Measurements from ENCODE around the gene VPS35.
A peak's percentile ranks its signal among the peaks of the same experiment; 100 is the strongest.
"Not testable (repeated sequence)": the region's sequence is repeated elsewhere in the genome, so short reads cannot be mapped to it uniquely, and the experiment has no call there.

VPS35 gene

DNA sequence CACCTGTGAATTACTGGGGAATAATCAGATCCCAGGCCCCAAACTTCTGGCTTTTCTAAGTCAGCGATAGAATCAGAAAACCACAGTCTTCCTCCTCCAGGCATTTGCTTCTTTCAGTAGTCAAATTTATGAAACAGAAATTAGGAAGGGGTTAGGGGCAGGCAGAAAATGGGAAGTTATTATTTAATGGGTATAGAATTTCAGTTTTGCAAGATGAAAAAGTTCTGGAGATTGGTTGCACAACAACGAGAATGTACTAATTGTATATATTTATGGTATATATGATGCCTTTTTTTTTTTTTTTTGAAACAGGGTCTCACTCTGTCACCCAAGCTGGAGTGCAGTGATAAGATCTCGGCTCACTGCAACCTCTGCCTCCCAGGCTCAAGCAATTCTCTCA lies 23.9 kb upstream of the VPS35 start:
- DNase-seq (ENCODE audit: low spot score) = no peak

DNA sequence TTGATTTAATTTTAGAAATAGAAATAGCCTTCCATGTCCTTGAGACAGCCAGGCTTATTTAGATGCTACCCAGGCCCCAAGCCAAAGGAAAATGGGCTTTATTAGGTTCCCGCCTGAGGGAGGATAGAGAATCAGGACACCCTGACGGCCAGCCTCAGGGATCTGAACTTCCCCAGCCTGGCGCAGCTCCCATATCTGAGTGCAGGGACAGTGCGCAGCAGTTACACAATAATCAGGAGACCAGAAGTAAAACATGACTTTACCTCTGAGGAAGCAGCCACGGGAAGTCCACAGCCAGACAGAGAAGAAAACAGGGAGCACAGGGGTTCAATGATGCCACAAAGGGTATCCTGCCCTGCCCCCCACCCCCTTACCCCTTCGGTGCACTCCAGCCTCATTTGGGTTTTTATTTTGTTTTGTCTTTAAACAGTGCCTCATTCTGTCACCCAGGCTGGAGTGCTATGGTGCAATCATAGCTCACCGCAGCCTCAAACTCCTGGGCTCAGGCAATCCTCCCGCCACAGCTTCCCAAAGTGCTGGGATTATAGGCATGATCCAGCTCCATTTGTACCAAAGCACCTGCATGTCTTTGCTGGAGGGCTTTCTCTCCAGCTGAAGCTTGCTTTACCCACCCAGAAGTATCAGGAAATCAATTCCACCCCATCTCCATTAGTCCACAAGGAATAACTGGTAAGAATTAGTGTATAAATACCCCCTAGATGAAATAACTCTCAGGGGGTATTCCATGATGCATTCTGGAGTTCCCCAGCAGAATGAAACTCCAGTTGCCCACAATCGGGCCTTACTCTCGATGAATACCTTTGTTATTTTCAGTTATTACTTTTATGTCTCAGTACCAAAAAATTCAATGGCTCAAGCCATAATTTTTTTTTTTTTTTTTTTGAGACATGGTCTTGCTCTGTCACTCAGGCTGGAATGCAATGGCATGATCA lies 22.4 kb upstream of the VPS35 start:
- no peak for DNase-seq (ENCODE audit: low spot score)

DNA sequence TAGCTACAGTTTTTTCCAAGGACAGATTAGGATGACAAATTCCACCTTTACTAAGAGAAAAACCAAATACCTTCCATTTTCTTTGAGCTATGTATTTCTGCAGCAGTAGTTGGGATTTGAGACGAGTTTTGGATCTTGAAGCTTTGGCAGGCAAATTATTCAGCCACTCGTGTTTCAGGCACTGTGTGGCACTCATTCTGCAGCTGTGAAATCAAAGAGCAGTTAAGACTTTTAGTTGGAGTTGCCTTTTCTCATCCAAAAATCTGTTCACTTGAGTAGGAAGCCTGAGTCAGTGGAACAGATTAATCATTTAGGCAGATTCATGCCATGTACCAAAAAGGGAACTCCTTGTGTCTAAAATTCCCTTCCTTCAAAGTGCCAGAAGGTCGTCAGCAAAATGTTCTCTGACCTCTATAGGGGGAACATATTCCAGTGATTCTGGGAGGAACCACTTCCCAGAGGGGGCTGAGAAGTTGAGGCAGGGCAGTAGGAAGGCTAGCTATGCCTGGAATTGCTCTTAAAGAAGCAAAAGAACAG lies 20.6 kb upstream of the VPS35 start:
- DNase-seq (ENCODE audit: low spot score) = no peak

DNA sequence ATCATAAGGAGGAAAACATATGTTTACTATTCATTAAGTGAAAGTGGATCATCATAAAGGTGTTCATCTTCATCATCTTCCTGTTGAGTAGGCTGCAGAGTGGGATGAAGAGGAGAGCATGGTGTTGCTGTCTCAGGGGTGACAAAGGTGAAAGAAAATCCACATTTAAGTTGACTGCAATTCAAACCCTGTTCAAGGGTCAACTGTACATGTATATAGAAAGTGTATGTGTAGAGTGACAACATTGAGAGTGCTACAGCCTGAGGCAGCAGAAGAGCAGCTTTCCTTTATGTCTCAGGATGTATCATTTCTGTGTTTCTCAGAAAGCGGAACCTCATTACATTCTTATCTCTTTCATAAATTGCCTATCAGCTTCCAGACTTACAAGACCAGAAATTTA lies 17.7 kb upstream of the VPS35 start:
- no peak for DNase-seq (ENCODE audit: low spot score)

DNA sequence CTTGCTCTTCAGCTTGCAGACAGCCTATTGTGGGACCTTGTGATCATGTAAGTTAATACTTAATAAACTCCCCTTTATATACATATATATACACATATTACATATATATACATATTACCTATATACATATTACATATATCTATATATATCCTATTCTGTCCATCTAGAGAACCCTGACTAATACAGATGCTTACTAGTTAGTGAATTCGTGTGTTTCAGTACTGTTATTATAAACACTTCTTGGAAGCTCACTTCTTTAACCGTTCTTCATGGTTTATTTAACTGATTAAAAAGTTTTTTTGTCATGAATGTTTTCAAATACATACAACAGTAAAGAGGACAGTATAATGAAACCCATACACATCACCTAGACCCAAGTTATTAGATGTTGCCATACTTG lies 13.1 kb upstream of the VPS35 start:
- DNase-seq (ENCODE audit: low spot score) = no peak

DNA sequence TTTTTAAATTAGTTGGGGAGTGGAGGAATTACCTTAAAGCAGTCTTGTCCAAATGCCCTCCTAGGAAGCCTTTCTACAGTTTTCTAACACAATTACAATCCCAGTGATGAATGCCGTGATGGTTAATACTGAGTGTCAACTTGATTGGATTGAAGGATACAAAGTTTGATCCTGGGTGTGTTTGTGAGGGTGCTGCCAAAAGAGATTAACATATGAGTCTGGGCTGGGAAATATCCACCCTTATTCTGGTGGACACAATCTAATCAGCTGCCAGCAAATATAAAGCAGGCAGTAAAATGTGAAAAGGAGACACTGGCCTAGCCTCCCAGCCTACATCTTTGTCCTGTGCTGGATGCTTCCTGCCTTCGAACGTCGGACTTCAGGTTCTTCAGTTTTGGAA lies 12.6 kb upstream of the VPS35 start:
- DNase-seq (ENCODE audit: low spot score) = no peak

DNA sequence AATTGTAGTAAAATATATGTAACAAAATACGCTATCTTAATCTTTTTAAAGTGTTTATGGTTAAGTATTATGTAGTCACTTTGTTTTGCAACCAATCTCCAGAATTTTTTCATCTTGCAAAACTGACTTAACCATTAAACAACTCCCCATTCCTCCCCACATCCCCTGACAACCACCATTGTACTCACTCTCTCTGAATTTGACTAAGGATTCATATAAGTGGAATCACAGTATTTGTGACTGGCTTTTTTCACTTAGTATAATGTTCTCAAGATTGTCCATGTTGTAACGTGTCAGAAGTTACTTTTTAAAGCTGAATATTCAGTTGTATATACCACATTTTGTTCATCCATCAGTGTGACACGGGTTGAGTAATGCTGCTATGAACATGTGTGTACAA lies 11.1 kb upstream of the VPS35 start:
- no peak for DNase-seq (ENCODE audit: low spot score)

DNA sequence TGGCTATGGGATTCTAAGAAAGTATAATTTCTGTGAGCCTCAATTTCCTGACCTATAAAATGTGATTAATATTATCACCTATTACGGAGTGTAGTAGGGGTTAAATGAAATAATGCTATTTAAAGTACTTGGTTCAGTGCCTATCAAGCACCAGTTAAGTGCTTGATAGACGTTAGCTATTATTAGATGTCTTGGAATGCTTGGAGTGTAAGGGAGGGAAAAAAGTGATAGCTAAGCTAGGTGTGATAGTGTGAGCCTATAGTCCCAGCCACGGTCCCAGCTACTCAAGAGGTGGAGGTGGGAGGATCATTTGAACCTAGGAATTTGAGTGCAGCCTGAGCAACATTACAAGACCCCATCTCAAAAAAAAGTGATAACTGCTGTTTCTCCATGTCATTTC lies 8.0 kb upstream of the VPS35 start:
- no peak for DNase-seq (ENCODE audit: low spot score)

DNA sequence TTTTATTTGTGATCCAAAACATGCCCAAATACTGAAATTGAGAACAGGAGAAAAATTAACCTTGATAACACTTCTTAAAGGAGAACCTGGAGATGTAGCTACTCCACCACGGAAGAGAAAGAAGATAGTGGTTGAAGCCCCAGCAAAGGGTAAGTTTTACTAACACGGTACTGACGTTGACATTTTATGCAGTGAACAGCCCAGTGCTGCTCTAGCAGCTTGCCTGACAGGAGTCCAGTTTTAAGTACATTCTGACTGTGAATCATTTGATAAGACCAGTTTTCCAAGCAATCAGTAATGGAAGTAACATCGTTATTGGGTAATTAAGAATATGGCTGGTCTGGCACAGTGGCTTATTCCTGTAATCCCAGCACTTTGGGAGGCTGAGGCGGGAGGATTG lies 7.0 kb upstream of the VPS35 start:
- DNase-seq (ENCODE audit: low spot score) = no peak

DNA sequence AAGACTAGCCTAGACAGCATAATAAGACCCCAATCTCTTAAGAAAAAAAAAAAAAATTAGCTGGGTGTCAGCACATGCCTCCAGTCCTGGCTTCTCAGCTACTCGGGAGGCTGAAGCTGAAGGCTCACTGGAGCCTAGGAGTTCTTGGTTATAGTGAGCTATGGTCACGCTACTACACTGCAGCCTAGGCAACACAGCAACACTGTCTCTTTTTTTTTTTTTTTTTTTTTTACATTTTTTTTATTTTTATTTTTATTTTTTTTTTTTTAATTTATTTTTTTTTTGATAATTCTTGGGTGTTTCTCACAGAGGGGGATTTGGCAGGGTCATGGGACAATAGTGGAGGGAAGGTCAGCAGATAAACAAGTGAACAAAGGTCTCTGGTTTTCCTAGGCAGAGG lies 4.6 kb upstream of the VPS35 start:
- DNase-seq (ENCODE audit: low spot score) = no peak

DNA sequence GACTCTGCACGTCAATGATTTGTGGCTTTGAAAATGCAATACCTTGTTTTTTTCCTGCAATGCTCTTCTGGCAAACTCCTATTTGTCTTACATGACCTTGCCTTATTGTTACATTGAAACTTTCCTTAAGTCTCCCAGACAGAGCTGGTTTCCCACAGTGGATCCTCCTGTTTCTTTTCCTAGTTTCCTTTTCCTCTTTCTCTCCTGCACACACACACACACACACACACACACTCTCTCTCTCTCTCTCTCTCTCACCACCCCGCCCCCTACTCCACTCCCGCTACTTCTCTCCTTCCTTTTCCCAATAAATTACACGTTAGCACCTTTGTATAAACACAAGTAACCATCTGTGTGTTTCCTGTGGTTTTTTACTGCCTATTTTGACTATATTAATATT lies 2.7 kb upstream of the VPS35 start:
- no peak for DNase-seq (ENCODE audit: low spot score)

DNA sequence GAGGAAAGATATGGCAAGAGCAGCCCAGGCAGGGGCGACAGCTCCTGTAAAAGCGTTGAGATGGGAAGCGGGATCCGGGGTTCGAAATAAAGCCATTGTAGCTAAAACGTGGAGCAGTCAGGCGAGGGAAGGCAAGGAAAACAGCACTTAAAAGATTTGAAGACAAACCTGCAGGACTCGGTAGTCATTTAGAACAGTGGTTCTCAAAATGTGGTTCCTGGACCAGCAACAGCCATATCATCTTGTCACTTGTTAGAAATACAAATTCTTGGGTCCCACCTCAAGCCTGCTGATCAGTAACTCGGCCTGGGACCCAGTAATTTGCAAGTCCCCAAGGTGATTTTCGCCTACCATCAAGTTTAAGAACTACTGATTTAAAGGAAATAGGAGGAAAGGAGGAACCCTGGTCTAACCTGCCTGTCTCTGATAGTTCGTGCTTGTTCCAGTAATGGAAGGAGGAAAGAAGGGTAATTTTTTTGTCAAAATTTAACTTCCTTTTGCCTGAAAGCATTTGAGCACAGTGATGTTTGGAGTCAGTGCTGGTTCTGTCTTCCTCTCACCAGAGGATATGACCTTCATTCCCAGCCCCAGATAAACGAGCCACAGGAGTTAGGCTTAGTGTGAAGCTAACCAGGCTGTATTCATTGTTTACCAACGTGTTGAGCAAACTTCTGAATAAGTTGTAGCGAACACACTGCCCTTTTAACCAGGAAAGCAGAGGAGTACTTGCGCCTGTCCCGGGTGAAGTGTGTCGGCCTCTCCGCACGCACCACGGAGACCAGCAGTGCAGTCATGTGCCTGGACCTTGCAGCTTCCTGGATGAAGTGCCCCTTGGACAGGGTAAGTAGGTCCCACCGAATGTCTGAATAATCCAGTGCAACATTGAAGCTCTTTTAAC lies 1.6 kb upstream of the VPS35 start:
- DNase-seq (ENCODE audit: low spot score) = no peak

DNA sequence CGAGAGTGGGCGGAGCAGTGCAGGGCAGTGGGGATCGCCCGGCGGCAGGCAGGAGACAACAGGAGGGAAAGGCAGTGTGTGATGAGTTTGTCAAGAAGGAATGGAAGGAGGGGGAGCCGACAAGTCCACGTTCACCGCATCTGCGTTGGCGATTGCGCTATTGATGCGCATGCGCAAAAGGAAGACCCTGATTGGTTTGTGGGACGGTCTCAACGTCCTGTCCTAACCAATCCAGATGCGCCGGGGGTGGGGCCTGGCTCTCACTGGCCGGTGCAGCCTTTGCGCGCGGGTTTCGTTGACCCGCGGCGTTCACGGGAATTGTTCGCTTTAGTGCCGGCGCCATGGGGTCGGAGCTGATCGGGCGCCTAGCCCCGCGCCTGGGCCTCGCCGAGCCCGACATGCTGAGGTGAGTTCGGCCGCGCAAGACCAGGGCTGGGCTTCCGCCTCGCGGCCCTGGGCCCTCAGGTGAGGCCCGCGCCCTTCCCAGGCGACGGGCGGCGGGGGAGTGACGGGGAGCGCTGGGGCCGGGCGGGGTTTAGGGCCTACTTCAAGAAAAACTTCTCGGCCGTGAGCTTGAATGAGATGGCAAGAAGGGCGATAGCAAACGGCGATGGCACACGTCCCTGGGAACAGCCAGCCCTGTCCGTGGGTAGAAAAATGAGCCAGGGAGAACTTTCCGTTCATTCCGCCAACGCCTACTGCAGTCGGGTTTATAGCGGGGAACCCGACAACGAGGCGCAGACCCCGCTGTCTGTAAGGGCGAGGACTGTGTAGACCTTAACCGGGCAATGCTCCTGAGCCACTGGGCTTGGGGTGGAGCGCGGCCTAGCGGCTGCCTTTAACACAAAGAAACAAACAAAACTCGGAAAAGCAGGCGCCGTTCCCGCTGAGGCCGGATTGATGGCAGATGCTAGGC lies 645 bp upstream of the VPS35 start, which contains the start of gene ORC6:
Gene ORC6, plus strand, starts transcription at position 295 of the 916 bp plus-strand sequence. Its CDS starts 47 bp downstream, at position 342.
- DNase-seq (ENCODE audit: low spot score) = peak; percentile 97

DNA sequence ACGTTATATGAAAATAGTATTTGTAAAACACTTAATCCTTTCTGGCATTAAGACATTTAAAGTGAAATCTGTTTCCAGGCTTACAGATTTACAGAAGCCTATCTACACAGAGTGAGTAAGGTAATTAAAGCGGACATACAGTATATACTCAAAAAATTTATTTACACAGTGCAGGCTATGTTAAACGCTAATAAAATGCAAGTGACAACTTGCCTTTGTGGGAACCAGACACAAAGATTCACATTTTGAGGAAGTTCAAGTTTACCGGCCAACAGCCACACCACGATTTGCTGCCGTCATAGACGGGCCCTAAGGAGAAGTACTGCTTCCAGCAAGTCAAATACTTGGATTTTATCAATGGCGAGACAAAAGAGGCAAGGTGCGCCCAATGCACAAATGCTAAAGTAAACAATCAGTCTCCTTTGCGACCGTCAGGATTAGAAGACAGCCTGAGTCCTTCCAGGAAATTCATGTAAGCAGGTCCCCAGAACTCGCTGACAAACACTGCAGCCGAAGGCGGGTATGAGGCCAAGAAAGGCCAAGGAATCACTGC lies 801 bp downstream of the VPS35 start:
- DNase-seq (ENCODE audit: low spot score) = peak; percentile 73

DNA sequence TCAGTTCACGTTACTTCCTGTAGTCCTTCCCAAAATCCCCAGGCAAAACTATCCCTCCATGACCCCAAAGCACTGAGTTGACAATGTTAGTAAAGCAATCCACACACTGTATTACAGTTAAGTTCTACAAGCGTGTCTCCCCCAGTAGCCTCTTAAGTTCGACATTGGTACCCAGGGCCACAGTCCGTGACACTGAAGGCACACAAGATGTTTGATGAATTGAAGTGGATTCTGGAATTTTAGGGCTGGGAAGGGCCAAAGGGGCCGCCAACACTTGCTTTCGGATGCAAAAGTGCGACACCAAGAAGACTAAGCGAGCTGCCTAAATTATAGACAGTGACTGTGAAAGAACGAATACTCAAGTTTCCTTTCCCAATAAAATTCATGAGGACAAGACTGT lies 1.5 kb downstream of the VPS35 start:
- DNase-seq (ENCODE audit: low spot score) = no peak

DNA sequence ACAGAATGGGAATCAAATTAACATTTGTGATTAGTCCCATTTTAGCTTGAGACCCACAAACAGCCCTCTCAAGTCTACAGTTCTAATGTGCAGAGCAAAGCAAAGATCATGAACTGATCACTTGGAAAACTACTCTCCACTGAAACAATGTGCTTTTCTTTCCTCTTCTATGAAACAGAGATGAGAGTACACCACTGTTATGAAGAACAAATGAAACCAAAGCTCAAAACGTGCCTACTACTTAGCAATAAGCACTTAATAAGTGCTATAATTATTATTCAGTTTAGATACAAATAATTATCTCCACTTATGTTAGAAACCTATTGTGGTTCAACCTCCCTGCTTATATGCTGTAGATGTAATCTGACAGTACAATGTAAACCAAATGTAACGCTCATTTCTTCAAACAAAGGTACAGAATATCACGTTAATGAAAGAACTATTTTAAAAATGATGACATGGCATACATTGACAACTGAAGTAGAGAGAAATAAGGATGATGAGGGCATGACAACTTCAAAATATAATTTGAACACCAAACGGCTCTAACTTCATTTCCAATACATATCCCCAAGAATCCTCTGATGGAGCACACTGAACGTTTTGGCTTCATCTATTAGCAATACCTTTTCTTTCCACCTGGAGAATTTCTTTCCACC lies 2.0 kb downstream of the VPS35 start:
- DNase-seq (ENCODE audit: low spot score) = no peak

DNA sequence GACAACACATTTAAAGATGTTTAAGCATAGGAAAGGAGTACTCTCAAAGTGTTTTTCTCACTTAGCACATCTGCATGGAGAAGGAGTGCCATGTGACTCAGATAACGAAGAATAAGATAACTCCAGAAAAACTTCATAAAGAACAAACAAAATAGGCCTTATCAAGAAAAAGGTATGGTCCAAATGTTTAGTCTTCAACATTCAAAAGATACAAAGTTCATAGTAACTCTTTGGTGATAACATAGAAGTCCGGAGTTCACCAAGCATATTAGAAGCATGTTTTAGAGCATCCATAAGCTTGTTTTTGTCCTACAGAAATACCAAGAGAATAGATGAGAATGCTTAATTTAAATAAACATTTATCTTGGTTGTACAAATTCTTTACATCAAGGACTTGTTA lies 7.1 kb downstream of the VPS35 start:
- not testable (repeated sequence) for DNase-seq (ENCODE audit: low spot score)

DNA sequence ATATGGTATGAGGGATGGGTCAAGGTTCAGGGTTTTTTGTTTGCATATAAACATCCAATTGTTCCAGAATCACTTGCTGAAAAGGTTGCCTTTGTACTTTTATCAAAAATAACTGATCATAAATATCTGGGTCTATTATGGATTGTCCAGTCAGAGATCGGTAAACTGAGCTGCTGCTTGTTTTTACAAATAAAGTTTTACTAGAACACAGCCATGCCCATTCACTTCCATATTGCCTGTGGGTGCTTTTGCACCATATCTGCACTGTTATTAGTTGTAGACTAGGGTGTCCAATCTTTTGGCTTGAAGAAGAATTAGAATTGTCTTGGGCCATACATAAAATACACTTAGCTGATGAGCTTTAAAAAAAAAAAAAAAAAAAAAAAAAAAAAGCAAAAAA lies 11.0 kb downstream of the VPS35 start:
- DNase-seq (ENCODE audit: low spot score) = not testable (repeated sequence)

DNA sequence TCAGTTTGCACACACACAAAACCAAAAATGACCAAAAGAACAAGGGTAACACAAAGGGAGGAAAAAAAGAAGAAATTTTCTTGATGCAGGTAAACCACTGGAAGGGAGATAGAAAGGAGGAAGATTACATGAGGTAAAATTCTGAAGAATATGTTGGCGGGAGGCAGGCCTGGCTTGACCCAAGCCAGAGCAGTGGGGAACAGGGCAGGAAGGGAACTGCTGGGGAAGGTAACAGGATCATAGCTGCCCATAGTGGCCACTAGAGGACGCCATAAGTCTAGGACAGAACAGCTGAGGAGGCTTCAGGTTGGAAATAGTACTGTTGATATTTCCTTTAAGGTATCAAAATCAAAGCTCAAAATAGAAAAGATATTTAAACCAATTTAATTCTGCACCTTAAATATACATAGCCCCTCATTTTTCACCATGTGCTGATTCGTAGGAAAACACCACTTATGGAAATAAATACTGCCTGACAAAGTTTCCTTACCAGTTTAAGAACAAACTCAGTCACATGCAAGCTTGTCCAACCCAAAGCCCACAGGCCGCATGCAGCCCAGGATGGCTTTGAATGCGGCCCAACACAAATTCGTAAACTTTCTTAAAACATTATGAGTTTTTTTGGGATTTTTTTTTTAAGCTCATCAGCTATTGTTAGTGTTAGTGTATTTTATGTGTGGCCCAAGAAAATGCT lies 15.5 kb downstream of the VPS35 start:
- no peak for DNase-seq (ENCODE audit: low spot score)

DNA sequence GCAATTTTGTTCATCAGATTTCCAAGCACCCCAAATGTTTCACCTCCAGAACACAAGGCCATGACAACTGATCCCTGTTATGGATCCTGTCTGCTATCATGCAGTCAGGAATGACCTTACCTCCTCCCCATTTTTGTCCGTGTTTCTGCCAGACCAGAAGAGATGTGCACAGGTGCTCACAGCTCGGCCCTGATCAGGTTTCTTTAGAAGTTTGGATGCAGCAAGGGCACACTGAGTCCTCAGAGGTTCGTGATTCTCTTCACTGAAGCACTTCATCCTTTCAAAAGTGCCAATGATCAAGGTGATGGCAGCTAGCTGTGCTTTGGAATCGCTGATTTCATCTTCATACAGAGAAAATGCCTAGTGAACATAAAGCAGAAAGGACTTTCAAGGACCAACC lies 26.9 kb downstream of the VPS35 start:
- no peak for DNase-seq (ENCODE audit: low spot score)

Measured in left forelimb (tissue), 1 donor.